ENCODE measurements around the gene ERV3-1.
"Not testable (repeated sequence)": the region's sequence is repeated elsewhere in the genome, so short reads cannot be mapped to it uniquely, and the experiment has no call there.

ERV3-1 gene

GRCh38 chr7:65020978-65021377 is 14.5 kb upstream of the ERV3-1 start:
- not testable (repeated sequence) for H3K4me1 ChIP-seq (ENCODE audit: control insufficient read depth, low read length); H3K27me3 ChIP-seq (ENCODE audit: control insufficient read depth, low read length); H3K4me3 ChIP-seq (ENCODE audit: low read length)

GRCh38 chr7:65009881-65010280 is 3.4 kb upstream of the ERV3-1 start:
- not testable (repeated sequence) for H3K27me3 ChIP-seq (ENCODE audit: control insufficient read depth, low read length); H3K27ac ChIP-seq (ENCODE audit: low read depth, low read length); H3K9me3 ChIP-seq (ENCODE audit: control insufficient read depth, insufficient read depth, low read length); H3K36me3 ChIP-seq (ENCODE audit: control insufficient read depth, low read length); H3K9me2 ChIP-seq (replicated peaks; ENCODE audit: control insufficient read depth, low read length); H4K20me1 ChIP-seq (ENCODE audit: control insufficient read depth, insufficient read depth, low read depth, low read length); H3K4me2 ChIP-seq (ENCODE audit: low read length); H3F3A ChIP-seq (ENCODE audit: control insufficient read depth, insufficient read depth); H3K4me3 ChIP-seq (ENCODE audit: low read length)
- Histone ChIP-seq H3K79me2 (ENCODE audit: control insufficient read depth, low read length) (peaks cover 16% of the 10 kb centered on the region), H3K4me1 (ENCODE audit: control insufficient read depth, low read length) (peaks cover 16% of the 10 kb centered on the region)

More at GRCh38 chr7:65020978-65021377, 14.5 kb upstream of the ERV3-1 start:
- H3K27ac ChIP-seq (ENCODE audit: low read depth, low read length); H3K9me3 ChIP-seq (ENCODE audit: control insufficient read depth, insufficient read depth, low read length); H3F3A ChIP-seq (ENCODE audit: control insufficient read depth, insufficient read depth); H4K20me1 ChIP-seq (ENCODE audit: control insufficient read depth, insufficient read depth, low read depth, low read length); H3K4me2 ChIP-seq (ENCODE audit: low read length); H3K79me2 ChIP-seq (ENCODE audit: control insufficient read depth, low read length); H3K36me3 ChIP-seq (ENCODE audit: control insufficient read depth, low read length); H3K9me2 ChIP-seq (replicated peaks; ENCODE audit: control insufficient read depth, low read length): not testable (repeated sequence)

- not testable (repeated sequence) for H3K27ac ChIP-seq (ENCODE audit: low read depth, low read length); H3F3A ChIP-seq (ENCODE audit: control insufficient read depth, insufficient read depth); H3K4me3 ChIP-seq (ENCODE audit: low read length); H3K9me3 ChIP-seq (ENCODE audit: control insufficient read depth, insufficient read depth, low read length); H4K20me1 ChIP-seq (ENCODE audit: control insufficient read depth, insufficient read depth, low read depth, low read length); H3K9me2 ChIP-seq (replicated peaks; ENCODE audit: control insufficient read depth, low read length); H3K27me3 ChIP-seq (ENCODE audit: control insufficient read depth, low read length); H3K4me2 ChIP-seq (ENCODE audit: low read length)
- peaks cover 21% of the 10 kb centered on the region for H3K4me1 ChIP-seq (ENCODE audit: control insufficient read depth, low read length)
- peaks cover 11% of the 10 kb centered on the region for H3K36me3 ChIP-seq (ENCODE audit: control insufficient read depth, low read length)
- peaks cover 21% of the 10 kb centered on the region for H3K79me2 ChIP-seq (ENCODE audit: control insufficient read depth, low read length)
Measured at GRCh38 chr7:65009394-65009793, 2.9 kb upstream of the ERV3-1 start.

- Histone ChIP-seq H3K4me2 (ENCODE audit: low read length) (peak overlapping the region; percentile 71), H3K4me3 (ENCODE audit: low read length) (peak overlapping the region; percentile 90)
Measured at GRCh38 chr7:65007036-65007435, 549 bp upstream of the ERV3-1 start.

GRCh38 chr7:65004575-65004974 is 1.9 kb downstream of the ERV3-1 start:
- TF ChIP-seq CTCF (IDR thresholded peaks at IDR 0.05; ENCODE audit: low read depth, low read length, poor library complexity, severe bottlenecking) (no peak), EZH2phosphoT487 (IDR thresholded peaks at IDR 0.05; ENCODE audit: borderline replicate concordance, low read length) (no peak)
- Histone ChIP-seq H3K36me3 (ENCODE audit: control insufficient read depth, low read length) (peaks cover 58% of the 10 kb centered on the region), H3K4me3 (ENCODE audit: low read length) (peak overlapping the region; percentile 90), H3K27me3 (ENCODE audit: control insufficient read depth, low read length) (no peaks in the 10 kb centered on the region), H3K4me1 (ENCODE audit: control insufficient read depth, low read length) (peaks cover 63% of the 10 kb centered on the region), H3K79me2 (ENCODE audit: control insufficient read depth, low read length) (peaks cover 68% of the 10 kb centered on the region), H3K9me2 (replicated peaks; ENCODE audit: control insufficient read depth, low read length) (no peaks in the 10 kb centered on the region), H3K9me3 (ENCODE audit: control insufficient read depth, insufficient read depth, low read length) (peaks cover 16% of the 10 kb centered on the region; the same call in 1 of the 2 replicates), H3F3A (ENCODE audit: control insufficient read depth, insufficient read depth) (peaks cover 5% of the 10 kb centered on the region), H3K27ac (ENCODE audit: low read depth, low read length) (no peak overlapping the region), H3K4me2 (ENCODE audit: low read length) (peak overlapping the region; percentile 71), H4K20me1 (ENCODE audit: control insufficient read depth, insufficient read depth, low read depth, low read length) (no peaks in the 10 kb centered on the region)

More at GRCh38 chr7:65007036-65007435, 549 bp upstream of the ERV3-1 start:
- H3K9me3 ChIP-seq (ENCODE audit: control insufficient read depth, insufficient read depth, low read length); H4K20me1 ChIP-seq (ENCODE audit: control insufficient read depth, insufficient read depth, low read depth, low read length); H3F3A ChIP-seq (ENCODE audit: control insufficient read depth, insufficient read depth); H3K9me2 ChIP-seq (replicated peaks; ENCODE audit: control insufficient read depth, low read length); H3K27me3 ChIP-seq (ENCODE audit: control insufficient read depth, low read length): not testable (repeated sequence)
- peaks cover 35% of the 10 kb centered on the region for H3K36me3 ChIP-seq (ENCODE audit: control insufficient read depth, low read length)
- H3K27ac ChIP-seq (ENCODE audit: low read depth, low read length), result peak overlapping the region; percentile 54
- peaks cover 38% of the 10 kb centered on the region for H3K4me1 ChIP-seq (ENCODE audit: control insufficient read depth, low read length)
- H3K79me2 ChIP-seq (ENCODE audit: control insufficient read depth, low read length), result peaks cover 45% of the 10 kb centered on the region
